NB4 (cell line): ENCODE measurements around the gene RASL11A.

ENCODE experiments used
- CTCF ChIP-seq: IDR thresholded peaks from one replicate; pipeline ENCODE4 v1.5.1; 2012; ENCODE audit warnings: low read depth, low read length
- MYC ChIP-seq: IDR thresholded peaks from 2 replicates; pipeline ENCODE4 v1.6.1; 2011; ENCODE audit warnings: low read depth, low read length
- POLR2A ChIP-seq: IDR thresholded peaks from 2 replicates; pipeline ENCODE4 v1.6.1; 2011; ENCODE audit warnings: mild to moderate bottlenecking; ENCODE audit not compliant: insufficient read length; ENCODE audit errors: extremely low read depth
- TF ChIP-seq, protein P1 (sequence below): IDR thresholded peaks from 2 replicates; pipeline ENCODE4 v1.6.1; 2011; ENCODE audit warnings: low read depth, low read length

- TF ChIP-seq CTCF (no peak), MYC (no peak), POLR2A (no peak)
- TF ChIP-seq, protein P1, sequence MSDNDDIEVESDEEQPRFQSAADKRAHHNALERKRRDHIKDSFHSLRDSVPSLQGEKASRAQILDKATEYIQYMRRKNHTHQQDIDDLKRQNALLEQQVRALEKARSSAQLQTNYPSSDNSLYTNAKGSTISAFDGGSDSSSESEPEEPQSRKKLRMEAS: no peak
Measured at GRCh38 chr13:27228131-27228530, 42.5 kb upstream of the RASL11A start.
